NCI-H1417 (cell line): Measurements from ENCODE around the gene ZSCAN4.

Source experiments
- DNase-seq, 3 experiments: peaks; one replicate each; lab custom pipeline; 2025; lab: John Stamatoyannopoulos, UW

Gene ZSCAN4, protein sequence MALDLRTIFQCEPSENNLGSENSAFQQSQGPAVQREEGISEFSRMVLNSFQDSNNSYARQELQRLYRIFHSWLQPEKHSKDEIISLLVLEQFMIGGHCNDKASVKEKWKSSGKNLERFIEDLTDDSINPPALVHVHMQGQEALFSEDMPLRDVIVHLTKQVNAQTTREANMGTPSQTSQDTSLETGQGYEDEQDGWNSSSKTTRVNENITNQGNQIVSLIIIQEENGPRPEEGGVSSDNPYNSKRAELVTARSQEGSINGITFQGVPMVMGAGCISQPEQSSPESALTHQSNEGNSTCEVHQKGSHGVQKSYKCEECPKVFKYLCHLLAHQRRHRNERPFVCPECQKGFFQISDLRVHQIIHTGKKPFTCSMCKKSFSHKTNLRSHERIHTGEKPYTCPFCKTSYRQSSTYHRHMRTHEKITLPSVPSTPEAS

DNA sequence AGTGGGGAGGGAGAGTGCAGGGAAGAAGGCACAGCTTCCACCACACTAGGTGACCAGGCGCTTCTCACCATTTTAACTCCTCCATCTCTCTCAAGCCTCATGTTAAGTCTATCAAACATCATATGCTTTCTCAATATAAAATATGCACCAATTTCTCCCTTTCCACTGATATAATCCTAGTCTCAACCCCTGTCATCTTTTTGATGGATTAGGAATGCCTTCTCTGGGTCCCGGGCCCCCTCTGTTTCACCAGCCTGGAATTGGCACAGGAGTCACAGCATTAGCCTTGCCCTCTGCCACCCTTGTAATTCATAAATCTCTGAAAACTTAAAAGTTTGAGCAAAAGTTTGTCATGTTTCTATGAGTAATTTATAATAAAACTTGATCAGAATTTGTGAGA lies at the start of gene ZSCAN4:
ZSCAN4 (plus strand) TSS at position 301 of the 400 bp plus-strand sequence. CDS start 7,211 bp downstream, outside the sequence.
- DNase-seq: no peak

DNA sequence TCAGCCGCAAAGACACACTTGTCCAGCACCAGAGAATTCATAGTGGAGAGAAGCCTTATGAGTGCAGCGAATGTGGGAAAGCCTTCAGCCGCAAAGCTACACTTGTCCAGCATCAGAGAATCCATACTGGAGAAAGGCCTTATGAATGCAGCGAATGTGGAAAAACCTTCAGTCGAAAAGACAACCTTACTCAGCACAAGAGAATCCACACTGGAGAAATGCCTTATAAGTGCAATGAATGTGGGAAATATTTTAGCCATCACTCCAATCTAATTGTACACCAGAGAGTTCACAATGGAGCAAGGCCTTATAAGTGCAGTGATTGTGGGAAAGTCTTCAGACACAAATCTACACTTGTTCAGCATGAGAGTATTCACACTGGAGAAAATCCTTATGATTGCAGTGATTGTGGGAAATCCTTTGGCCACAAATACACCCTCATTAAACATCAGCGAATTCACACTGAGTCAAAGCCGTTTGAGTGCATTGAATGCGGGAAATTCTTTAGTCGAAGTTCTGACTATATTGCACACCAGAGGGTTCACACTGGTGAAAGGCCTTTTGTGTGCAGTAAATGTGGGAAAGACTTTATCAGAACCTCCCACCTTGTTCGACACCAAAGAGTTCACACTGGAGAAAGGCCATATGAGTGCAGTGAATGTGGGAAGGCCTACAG lies 47.9 kb upstream of the ZSCAN4 start:
- peak in 1 of 3 experiments; percentile 44 for DNase-seq

DNA sequence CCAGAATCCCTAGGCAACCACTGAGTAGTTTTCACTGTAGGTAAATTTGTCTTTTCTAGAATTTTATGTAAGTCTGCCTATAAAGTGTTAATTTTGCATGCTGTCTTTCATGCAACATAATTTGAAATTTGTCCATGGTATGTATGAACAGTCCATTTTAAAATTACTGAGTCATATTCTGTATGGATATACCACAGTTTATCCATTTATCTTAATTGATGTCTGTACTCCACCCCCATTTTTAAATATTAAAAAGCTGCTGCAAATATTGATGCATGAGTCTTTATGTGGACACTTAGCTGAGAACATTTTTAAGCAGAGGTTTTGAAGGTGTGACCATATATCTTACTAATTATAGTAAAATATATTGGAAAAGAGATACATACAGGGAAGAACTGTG lies 45.6 kb upstream of the ZSCAN4 start:
- no peak for DNase-seq

DNA sequence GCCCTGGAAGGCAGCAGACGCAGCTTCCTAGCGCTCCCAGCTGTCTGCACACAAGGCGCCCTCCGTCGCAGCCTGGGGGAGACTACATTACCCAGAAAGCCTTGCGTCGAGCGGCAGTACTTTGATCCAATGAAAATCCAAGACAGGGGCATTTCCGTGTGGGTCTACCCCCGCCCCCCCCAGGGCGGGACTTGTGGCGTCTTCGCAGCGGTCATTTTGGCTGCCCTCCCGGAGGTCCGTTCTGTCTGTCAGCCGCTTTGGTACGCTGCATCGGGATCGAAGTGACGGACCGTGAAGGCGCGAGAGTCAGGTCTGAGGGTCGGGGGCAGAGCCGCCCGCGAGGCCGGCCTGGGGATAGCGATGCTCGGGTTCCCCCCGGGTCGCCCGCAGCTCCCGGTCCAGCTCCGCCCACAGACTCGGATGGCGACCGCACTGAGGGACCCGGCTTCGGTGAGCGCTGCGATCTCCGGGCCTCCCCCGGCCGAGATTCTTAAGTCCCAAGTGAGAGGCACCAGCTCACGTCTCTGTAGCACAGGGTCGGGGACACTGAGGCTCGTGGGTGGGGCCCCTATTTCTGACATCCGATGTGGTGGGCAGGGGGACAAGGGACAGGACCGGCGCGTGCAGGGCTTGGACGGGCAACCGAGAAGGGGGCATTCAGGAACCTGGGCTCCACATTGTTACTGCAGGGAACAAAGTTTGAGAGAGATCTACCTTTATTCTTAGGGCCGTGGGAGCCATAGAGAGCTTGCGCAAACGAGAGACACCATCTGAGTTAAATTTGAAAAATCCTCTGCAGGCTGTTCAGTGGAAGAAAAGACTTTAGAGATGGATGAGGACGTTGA lies 35.5 kb upstream of the ZSCAN4 start, which contains the start of gene ZNF211:
ZNF211 (plus strand) TSS at position 182 of the 845 bp plus-strand sequence; CDS start at position 361, 179 bp downstream.
- DNase-seq: peak; percentile 77 to 96 (median 86)

DNA sequence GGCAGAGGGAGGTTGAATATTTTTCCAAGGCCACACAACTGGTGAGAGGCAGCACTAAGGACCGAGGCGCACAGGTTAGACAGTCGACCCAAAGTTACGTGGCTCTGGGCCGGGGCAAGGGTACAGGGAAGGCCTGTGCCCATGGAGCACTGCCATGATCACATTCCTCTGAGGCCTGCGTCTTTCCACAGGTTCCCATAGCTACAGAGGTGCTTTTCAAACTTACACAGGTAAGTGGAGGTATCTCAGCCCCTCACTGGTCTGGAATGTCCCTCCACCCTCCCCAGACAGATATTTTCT lies 35.0 kb upstream of the ZSCAN4 start:
- no peak for DNase-seq

DNA sequence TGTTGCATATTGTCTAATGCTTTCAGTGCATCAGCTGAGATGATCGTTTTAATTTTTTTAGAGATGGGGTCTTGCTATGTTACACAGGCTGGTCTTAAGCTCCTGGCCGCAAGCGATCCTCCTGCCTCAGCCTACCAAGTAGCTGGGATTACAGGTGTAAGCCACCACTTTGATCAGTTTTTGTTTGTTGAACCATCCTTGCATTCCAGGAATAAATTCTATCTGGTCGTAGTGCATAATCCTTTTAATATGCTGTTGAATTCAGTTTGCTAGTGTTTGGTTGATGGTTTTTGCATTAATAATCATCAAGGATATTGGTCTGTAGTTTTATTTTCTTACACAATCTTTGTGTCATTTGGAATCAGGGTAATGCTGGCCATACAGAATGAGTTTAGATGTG lies 31.4 kb upstream of the ZSCAN4 start:
- DNase-seq: no peak

DNA sequence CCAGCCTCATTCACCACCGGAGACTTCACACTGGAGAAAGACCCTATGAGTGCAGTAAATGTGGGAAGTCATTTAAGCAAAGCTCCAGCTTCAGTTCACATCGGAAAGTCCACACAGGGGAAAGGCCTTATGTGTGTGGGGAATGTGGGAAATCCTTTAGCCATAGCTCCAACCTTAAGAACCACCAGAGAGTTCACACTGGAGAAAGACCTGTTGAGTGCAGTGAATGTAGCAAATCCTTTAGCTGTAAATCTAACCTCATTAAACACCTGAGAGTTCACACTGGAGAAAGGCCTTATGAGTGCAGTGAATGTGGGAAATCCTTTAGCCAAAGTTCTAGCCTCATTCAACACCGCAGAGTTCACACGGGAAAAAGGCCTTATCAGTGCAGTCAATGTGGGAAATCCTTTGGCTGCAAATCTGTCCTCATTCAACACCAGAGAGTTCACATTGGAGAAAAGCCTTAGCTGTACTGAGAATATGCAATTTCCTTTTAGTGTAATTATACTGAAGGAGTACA lies 27.0 kb upstream of the ZSCAN4 start:
- DNase-seq: no peak

DNA sequence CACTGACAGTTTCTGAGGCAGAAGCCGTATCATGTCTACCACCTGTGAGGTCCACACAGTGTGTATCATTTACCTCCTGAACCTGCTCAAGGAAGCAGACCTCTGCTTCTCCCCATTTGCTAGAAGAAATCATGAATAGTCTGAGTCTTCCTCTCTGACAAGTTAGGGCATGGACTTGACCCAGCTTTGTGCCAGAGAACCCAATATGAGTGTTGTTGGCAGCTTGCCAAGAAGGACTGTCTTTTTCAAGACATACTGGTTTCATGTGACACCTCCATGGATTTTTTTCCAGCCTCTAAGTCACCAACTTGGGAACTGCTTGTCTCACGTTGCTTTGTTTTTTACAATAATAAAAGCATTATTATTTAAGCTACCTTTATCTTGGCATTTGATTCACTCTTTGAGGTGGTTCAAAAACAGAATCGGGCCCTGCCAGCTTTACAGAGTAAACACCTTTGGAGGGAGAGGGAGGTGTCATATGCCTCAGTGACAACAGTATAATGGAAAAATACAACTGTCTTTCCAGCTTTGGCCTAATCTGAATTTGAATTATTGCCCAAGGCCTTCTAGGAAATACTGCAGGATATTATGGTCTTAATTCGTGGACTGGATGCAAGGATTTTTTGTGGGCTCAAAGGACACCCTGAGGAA lies 26.2 kb upstream of the ZSCAN4 start:
- DNase-seq: peak in 2 of 3 experiments; percentile 2 to 21

DNA sequence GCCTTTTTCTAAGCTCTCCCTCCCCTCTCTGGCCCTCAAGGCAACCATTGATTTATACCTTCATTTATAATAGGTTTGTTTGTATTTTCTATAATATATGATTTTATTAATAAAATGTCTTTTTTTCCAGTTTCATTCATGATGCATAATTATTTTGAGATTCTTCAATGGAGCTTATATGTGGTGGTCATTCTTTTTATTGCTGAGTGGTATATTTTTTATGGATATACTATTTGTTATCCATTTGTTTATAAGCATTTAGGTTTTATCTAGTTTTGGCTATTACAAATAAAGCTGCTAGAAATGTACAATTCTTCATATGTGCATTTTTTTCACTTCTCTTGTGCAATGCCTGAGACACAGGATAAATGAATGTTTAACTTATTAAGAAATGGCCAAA lies 25.0 kb upstream of the ZSCAN4 start:
- no peak for DNase-seq

DNA sequence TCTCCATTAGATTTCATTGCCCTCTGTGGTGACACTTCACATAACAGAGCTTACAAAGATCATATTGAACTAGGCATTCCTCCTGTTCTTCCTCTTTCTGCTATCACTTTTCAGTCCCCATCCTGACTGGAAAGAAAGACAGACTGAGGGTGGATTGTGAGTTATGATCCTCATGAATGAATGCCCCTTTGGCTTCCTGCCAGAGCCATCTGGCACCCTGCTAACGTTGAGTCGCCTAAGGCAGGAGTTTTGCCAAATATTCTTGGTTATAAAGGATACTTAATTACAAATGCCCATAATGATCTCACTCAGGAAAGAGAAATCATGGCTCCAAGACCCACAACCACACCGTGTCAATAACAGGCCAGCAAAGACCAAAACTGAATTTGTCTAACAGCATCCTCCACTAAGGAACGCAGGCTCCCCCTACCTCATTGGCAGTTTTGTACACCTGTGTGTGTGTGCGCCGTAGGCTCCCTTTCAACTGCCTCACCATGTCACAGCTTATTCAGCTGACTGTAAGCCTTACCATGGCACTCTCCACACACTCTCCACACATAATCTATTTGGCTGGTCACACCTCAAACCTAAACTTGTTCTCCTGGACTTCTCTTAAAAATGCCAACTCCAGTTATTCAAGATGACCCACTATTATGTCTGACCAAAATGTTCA lies 20.3 kb upstream of the ZSCAN4 start:
- peak in 2 of 3 experiments; percentile 8 to 60 for DNase-seq

DNA sequence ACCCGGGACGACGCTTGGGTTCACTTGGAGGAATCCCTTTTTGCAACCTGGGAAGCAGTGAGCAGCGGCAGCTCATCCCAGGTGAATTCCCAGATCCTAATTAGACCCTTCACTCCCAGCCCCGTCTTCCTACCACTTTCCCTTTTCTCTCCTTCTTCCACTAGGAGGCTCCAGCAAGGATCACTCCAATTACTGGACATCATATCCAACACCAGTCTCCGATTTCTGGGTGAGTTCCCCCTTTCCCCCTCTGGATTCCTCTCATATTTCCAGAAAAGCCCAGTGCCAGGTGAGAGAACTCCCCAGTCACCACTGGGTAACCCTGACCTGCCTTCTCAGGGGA lies 17.1 kb upstream of the ZSCAN4 start:
- no peak for DNase-seq

DNA sequence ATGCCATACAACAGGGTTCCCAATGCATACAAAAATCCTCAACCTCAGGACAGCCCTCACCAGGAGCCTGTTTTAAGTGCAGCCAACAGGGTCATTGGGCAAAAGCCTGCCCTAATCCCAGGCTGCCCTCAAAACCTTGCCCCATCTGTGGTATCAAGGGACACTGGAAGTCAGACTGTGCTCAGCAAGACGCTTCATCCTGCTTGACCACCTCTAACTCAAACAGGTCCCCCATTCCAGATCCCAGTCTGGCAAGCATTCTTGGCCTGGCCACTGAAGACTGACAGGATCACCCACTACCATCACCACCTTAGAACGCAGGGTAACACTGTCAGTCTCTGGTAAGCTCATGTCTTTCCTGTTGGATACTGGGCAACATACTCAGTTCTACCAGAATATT lies 15.0 kb upstream of the ZSCAN4 start:
- no peak for DNase-seq

DNA sequence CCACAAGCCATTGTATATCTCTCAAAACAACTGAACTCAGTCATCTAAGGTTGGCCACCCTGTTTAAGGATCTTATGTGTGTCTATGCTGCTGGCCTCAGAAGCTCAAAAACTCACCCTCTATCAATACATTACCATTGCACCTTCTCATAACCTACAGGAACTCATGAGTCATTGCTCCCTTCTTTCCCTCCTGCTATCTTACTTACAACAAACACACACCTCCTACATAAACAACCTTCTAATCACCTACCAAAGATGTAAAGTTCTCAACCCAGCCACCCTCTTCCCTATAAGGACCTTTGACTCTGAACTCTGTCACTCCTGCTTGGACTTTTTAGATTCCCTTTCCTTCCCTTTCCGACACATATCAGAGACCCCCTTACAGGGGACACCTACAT lies 13.3 kb upstream of the ZSCAN4 start:
- DNase-seq: no peak

DNA sequence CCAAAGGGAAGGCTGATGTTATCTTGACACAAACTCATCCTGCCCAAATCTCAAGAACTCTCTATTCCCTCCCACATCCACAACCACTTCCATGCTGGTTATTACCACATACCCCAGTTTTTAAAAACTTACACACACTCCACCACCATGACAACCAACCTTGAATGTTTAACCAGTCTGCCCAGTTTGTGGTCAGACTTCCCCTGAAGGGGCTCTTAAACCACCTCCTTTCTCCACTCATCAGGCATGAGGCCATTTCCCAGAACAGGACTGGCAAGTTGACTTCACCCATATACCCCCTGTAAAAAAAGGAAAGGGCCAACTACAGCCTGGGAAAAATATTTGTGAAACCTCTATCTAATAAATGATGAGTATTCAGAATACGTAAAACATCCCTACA lies 12.4 kb upstream of the ZSCAN4 start:
- DNase-seq: no peak

DNA sequence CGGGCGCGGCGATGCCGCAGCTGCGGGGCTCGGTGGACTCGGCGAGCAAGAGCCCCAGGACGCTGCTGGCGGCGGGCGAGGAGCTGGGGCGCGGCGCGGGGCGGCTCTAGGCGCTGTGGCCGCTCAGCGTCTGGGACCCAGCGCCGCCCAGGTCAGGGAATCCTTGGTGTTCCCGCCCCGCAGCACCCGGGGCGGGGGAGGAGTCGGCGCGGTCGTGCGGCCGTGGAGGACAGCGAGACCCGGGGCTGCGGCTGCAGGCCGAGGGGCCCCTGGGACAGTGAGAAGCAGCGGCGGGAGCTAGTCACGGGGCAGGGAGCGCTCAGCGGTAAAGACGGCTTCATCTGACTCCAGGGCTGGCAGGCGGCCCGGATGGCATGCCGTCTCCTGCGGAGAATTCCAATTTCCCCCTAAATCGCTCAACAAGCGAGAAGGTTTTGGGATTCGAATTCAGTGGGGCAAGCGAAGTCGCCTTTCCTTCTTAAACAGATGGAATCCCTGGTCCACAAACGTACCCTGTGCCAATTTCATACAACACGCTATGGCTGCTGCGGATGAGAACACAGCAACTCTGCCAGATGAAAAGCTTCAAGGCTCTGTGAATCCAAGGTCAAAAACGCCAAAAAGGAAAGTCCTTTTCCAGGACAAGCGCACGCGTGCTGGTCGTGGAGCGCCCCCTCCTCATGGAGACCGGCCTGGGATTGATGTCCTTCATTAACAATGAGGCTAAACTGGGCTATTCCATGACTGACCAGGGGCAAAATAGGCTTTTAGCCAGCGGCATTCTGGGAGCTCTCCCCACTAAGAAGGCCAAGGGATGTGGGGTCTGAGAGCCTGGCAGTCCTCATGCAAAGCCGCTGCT lies 4.2 kb upstream of the ZSCAN4 start:
- DNase-seq: peak in 2 of 3 experiments; percentile 42 to 58

DNA sequence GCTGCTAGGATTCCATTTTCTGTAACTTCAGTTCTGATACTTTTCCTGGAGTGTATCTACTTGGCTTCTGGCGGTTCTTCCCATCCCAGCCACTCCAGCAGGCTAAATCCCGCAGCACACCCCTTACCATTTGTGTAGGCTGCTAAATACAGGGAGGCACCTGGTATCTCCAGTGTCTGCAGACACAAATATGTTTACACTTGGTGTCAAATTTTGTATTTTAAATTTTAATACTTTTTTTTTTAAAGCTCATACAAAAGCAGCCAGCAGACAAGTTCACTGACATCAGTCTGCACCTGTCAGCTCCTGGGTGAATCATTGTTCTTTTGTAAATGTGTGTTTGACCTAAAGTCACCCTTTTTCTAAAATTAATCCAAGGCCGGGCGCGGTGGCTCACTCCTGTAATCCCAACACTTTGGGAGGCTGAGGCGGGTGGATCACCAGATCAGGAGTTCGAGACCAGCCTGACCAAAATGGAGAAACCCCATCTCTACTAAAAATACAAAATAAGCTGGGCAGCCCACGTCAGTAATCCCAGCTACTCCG lies 3.4 kb upstream of the ZSCAN4 start:
- peak in 1 of 3 experiments; percentile 29 for DNase-seq

DNA sequence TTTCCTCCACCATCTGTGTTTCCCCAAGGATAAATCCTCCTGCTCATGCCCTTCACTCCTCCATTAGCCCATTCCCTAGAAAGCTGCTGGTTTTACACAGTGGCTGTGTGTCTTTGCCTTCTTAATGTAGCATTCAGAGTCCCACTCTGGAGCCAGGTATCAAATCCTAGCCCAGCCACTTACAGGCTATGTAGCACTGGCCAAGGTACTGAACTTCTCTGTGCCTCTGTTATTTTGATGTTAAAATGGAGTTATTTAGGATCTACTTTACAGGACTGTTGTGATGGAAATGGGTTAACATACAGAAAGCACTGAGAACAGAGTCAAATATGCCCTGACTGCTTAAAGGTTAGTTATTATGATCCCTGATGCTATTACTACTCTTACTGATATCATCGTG lies 1.5 kb upstream of the ZSCAN4 start:
- DNase-seq: no peak

DNA sequence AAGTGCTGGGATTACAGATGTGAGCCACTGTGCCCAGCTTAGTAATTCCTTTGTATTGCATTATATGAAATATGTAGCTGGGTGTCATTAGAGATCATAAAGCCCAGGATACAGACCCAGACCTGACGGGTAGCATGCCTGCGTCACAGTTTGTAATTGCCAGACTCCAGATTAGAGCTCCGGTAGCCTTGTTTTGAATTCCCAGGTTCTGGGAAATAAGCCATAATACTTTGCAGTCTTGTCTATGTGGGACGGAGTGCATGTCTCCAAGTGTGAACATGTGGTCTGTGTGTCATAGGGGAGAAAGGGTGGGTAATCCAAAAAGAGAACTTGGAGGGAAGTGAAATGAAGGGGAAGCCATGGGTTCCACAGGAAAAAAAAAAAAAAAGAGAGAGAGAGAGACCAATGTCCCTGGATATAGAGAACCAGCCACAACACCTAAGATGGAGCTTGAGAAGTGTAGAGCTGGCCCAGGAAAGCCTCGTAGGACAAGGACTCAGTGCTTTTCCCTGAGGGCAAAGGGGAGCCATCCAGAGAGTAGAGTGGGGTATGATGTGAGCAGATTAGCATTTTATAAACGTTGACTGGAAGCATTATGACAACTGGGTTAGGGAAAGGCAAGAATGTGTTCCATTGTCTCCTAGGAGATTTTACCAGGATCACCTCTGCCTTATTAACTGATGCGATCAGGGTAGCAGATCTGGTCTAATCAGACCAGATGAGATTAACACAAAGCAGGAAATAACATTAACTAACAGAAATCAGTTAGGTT lies 2.6 kb downstream of the ZSCAN4 start:
- DNase-seq: no peak

DNA sequence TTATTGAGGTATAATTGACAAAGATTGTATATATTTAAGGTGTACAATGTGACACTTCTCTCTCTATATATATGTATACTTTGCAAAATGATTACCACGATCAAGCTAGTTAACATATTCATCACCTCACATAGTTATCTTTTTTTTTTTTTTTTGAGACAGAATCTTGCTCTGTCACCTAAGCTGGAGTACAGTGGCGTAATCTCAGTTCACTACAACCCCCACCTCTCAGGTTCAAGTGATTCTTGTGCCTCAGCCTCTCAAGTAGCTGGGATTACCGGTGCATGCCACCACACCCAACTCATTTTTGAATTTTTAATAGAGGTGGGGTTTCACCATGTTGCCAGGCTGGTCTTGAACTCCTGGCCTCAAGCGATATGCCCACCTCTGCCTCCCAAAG lies 3.7 kb downstream of the ZSCAN4 start:
- DNase-seq: no peak
